ENCODE data around the gene ARID3B.
A peak's percentile ranks its signal among the peaks of the same experiment; 100 is the strongest.
"Not testable (repeated sequence)": the region's sequence is repeated elsewhere in the genome, so short reads cannot be mapped to it uniquely, and the experiment has no call there.

Gene ARID3B

DNA sequence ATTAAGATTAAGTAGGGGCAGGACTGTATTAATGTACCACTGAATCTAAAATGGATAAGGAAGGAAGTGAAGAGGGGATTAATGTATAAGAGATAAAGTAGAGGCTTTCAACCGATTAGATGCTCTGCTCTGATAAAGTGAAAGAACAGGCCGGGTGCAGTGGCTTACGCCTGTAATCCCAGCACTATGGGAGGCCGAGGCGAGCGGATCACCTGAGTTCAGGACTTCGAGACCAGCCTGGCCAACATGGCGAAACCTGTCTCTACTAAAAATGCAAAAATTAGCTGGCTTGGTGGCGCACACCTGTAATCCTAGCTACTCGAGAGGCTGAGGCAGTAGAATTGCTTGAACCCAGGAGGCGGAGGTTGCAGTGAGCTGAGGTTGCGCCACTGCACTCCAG is 1.5 kb upstream of the ARID3B start:
- not testable (repeated sequence) for DNase-seq

GRCh38 chr15:74540161-74540760 is 759 bp upstream of the ARID3B start:
- no peak for DNase-seq

GRCh38 chr15:74541494-74542165 is 610 bp downstream of the ARID3B start:
- no peak for DNase-seq

- no peak for DNase-seq
These were observed 1.4 kb downstream of the ARID3B start for GRCh38 chr15:74542166-74543042.

GRCh38 chr15:74543043-74543422 is 2.0 kb downstream of the ARID3B start:
- no peak for DNase-seq

GRCh38 chr15:74543583-74543982 is 2.6 kb downstream of the ARID3B start:
- DNase-seq, result no peak

- no peak for DNase-seq
These were observed 4.1 kb downstream of the ARID3B start for GRCh38 chr15:74545086-74545485.

DNA sequence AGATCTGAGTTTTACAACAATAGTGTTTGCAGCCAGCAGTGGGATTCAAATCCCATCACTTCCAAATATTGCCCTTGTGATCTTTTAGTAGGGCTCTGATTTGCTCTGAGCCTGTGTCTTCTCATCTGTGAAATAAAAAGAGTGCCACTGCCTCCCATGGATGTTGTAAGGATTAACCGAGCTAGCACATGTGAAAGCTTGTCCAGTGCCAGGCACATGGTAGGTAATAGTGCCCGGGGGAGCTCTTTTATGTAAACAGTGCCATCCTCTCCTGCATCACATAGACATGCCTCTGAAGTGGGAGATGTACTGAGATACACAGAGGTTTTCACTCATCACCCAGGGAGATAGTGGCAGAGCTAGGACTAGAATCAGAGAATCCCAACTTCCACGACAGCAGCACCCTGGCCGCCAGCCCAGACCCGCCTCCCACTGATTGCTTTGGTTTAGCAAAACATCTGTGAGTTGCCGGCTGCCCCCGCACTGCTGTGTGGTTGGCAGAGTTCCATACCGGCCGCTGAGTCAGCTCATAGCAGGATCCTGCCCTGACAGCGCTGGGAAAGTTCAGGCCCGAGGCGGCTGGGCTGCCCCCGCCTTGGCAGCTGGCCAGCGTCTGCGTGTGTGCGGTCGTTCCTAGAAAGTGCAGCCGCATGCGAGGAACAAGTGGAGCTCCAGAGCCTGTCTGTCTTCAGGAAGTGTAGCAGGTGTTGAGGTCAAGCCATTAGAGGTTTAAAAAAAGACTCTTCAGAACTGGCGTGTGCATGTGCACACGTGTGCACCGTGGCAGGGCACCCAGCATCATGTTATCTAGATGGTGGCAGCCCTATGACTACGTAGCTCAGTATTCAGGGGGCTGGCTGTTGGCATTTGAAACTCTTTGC is 5.0 kb downstream of the ARID3B start:
- peak; percentile 90 for DNase-seq

DNA sequence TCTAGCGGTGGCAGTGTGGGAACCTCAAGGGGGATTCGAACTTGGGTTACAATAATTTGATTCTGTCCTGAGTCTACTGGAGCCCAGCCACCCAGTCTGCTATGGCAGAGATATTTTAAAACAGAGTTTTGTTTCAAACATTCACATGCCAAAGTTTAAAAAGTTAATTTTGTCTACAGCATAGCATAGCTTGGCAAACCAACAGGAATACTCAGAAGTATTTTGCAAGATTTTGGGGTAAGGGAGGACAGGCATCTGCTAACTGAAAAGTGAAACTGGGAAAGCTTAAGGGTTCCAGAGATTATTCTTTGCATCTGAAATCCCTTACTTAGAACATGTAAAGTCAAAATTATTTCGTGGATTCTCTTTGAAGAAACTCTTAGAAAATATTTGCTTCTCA is 6.6 kb downstream of the ARID3B start:
- no peak for DNase-seq

GRCh38 chr15:74548241-74548640 is 7.2 kb downstream of the ARID3B start:
- no peak for DNase-seq

DNA sequence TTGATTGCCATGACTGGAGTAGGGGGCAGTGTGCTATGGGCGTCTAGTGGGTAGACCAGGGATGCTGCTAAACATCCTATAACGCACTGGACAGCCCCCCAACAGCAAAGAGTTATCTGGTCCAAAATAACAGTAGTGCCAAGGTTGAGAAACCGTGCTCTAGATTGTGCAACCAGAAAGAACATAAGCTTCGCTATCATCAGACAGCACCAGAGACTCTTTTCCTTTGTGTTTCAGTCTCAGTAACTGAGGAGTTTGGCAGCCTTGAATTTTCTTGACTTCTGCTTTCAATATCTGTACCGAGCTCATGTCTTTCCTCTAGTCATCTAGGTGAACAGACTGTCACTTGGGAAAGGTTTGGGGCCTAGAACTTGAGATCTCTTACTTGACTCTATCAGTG is 8.8 kb downstream of the ARID3B start:
- no peak for DNase-seq

DNA sequence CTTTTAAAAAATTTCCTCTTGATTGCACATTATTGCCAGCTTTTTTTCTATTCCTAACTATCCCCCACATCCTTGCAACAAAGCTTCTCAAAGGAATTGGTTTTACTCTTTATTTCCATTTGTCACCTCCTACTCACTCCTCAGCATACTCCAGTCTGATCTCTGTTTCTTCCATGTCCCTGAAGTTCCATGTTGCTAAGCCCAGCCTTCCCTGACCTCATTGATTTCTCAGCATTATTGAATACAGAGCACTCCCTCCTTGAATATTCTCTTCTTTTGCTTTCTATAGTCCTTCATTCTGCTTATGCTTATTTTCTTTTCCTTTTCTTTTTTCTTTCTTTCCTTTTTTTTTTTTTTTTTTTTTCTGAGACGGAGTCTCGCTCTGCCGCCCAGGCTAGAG is 10.7 kb downstream of the ARID3B start:
- no peak for DNase-seq

DNA sequence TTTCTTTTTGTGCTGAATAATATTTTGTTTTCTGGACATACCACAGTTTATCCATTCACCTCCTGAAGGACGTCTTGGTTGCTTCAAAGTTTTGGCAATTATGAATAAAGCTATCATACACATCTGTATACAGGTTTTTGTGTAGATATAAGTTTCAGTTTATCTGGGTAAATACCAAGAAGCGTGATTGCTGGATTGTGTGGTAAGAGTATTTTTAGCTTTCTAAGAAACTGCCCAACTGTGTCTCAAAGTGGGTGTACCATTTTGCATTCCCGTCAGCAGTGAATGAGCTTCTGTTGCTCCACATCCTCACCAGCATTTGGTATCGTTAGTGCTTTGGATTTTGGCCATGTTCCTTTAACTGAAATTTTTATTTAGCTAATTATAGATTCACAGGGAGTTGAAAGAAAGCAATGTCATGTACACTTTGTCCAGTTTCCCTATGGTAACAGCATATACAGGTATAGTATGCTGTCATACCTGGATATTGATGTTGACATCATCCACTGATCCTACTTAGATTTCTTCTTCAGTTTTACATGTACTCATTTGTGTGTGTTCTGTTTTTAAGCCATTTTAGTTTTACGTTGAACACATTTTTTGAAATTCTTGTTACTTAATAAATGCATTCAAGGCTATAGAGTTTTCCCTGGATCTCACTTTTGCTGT is 11.9 kb downstream of the ARID3B start:
- no peak for DNase-seq

DNA sequence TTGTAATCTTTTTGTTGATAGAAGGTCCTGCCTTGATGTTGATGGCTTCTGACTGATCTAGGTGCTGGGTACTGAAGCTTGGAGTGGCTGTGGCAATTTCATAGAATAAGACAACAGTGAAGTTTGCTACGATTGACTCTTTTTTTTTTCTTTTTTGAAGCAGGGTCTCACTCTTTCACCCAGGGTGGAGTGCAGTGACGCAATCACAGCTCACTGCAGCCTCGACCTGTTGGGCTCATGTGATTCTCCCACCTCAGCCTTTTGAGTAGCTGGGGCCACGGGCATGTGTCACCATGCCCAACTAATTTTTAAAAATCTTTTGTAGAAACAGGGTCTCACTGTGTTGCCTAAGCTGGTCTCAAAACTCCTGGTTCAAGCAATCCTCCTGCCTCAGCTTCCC is 14.2 kb downstream of the ARID3B start:
- DNase-seq, result no peak

DNA sequence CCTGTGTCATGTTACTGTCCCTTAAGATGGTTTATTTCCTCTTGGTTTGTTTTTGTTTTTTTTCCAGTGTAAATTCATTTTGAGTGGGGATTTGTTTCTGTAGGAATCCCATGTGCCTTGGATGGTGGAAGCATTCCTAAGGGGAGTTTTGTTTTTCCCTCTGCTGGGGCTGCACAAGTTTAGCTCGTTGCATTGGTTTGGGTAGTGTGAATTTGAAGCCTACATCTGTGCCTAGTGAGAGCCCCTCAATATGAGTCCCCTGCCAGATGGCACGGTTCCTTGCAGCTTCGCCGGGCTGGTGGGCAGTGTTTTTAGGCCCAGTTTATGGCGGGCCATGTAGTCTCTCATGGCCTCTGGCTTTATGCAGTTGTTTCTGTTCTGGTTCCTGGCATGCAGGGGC is 17.7 kb downstream of the ARID3B start:
- no peak for DNase-seq

- no peak for DNase-seq
These were observed 22.4 kb downstream of the ARID3B start for GRCh38 chr15:74563442-74563841.

GRCh38 chr15:74564182-74564581 is 23.2 kb downstream of the ARID3B start:
- DNase-seq, result no peak

- DNase-seq, result no peak
These were observed 24.5 kb downstream of the ARID3B start for GRCh38 chr15:74565381-74566085.

DNA sequence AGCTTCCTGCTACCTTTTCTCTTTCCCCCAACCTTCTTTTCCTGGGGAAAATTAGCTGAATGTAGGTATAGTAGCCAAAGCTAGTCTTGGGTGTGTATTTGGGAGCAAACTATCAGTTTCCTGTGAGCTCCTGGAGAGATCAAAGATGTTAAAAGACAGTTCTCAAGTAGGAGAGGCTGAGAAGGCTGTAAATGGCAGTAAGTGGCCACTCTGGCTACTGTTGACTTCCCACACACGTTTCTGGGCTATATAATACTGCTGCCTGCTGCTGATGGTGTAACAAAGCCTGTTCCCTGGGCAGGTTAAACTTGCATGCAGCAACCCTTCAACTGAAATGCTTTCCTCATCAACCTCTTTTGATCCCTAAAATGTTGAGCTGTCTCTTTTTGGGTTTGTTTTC is 27.6 kb downstream of the ARID3B start:
- DNase-seq, result no peak

- DNase-seq, result no peak
These were observed 28.7 kb downstream of the ARID3B start for GRCh38 chr15:74569731-74570070.

DNA sequence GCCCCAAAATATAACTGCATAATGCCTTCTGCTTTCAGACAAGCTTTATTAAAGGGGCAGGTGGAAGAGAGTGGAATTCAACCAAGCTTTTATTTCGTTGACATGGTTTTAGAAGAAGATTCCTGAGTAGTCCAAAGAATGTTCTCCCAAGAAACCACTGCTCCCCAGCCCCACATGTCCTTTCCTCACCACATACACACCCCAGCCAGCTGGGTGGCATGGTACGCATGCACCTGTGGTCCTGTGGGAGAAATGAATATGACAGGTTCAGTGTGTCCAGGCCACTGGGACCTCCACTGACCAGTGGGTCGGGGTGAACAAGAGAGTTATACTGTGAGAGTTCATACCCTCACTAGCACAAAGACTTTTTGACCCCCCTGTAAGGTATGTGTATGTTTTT is 30.2 kb downstream of the ARID3B start:
- no peak for DNase-seq

DNA sequence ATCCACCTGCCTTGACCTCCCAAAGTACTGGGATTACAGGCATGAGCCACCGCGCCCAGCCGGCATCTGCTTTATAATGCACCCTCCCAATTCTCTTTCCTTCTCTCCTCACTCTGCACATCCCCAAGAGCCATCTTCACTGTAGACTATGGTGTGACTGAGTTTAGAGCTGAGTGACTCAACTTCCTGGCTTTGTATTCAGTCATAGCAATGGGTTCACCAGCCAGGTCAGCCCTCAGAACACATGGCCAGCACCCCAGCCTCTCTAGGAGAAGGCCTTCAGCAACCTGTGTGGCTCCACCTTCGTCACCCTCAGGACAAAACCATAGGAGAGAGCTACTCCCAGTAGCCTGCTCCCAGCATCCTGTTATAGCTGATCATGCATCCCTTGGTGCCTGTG is 33.0 kb downstream of the ARID3B start:
- DNase-seq, result no peak
